Endothelial cell of umbilical vein (primary cell): ENCODE results near the gene CACNA1B. TPM values are rescaled to one million over a fixed set of nuclear protein-coding genes. Genes with fewer than 3 reads are reported as not detected.
"Not testable (repeated sequence)": the region's sequence is repeated elsewhere in the genome, so short reads cannot be mapped to it uniquely, and the experiment has no call there.

ENCODE experiments used
- BruUV-seq: library from RNA; stranded (reverse); fragments of 400-500 nt; replicated peaks from 2 replicates; lab custom pipeline; 2021; lab: Mats Ljungman, UMichigan
- CTCF ChIA-PET: fragments of 300-600, 350-600 bp; sonication (Branson Sonifier 250); formaldehyde crosslinking; loops from one replicate; lab custom pipeline; 2021; ENCODE audit warnings: antibody characterized with exemption, inconsistent platforms; lab: Charles Lee
- POLR2A ChIA-PET: fragments of 300-600, 350-600 bp; sonication (Branson Sonifier 250); formaldehyde crosslinking; loops from one replicate; lab custom pipeline; 2021; ENCODE audit warnings: antibody characterized with exemption, inconsistent platforms; lab: Charles Lee
- DNase-seq: peaks from one replicate; pipeline ENCODE4 v3.0.0-alpha.2; 2011; ENCODE audit warnings: low read depth, low spot score
- FAIRE-seq: peaks from 2 replicates; lab custom pipeline; 2011; peaks lifted over from hg19 to GRCh38; lab: Jason Lieb, UNC
- H2AFZ ChIP-seq: 2 replicates; pipeline ENCODE4 v1.6.0; 2012; ENCODE audit warnings: low read depth, low read length, control low read depth, inconsistent platforms
- H3K27ac ChIP-seq: 2 replicates; pipeline ENCODE4 v1.5.1; 2011; ENCODE audit warnings: low read depth, mild to moderate bottlenecking, control low read depth, low read length, moderate library complexity; ENCODE audit not compliant: insufficient read depth
- H3K27me3 ChIP-seq, 2 experiments: 2 replicates each; pipeline versions ENCODE4 v1.6.0 to v1.6.1; 2011; ENCODE audit warnings: low read length in 2 of 2, mixed read lengths in 1 of 2; ENCODE audit not compliant: control insufficient read depth in 2 of 2, insufficient read depth in 2 of 2
- H3K36me3 ChIP-seq, 2 experiments: 2 replicates in 1 of 2; 3 replicates in 1 of 2; pipeline ENCODE4 v1.5.1; 2011; ENCODE audit warnings: low read length in 2 of 2, mild to moderate bottlenecking in 1 of 2, moderate library complexity in 1 of 2; ENCODE audit not compliant: control insufficient read depth in 2 of 2, insufficient read depth in 2 of 2; ENCODE audit errors: extremely low read depth in 1 of 2
- H3K4me1 ChIP-seq: 3 replicates; pipeline ENCODE4 v1.5.1; 2011; ENCODE audit warnings: mild to moderate bottlenecking, low read length; ENCODE audit not compliant: control insufficient read depth, insufficient read depth; ENCODE audit errors: extremely low read depth
- H3K4me2 ChIP-seq: 2 replicates; pipeline ENCODE4 v1.6.1; 2011; ENCODE audit warnings: low read length, control low read depth, mixed read lengths; ENCODE audit not compliant: insufficient read depth
- H3K4me3 ChIP-seq, 3 experiments: fragments of 200-600 bp in 1 of 3; sonication (generic), shearing (Covaris generic) in 1 of 3; replicated peaks in 1 of 3; 2 replicates each; pipeline ENCODE4 v1.5.1; 2011 to 2016; ENCODE audit warnings: control low read depth in 3 of 3, low read length in 3 of 3, mild to moderate bottlenecking in 2 of 3, inconsistent platforms in 1 of 3, low read depth in 1 of 3, moderate library complexity in 1 of 3; ENCODE audit not compliant: insufficient read depth in 1 of 3
- H3K79me2 ChIP-seq: 2 replicates; pipeline ENCODE4 v1.6.0; 2012; ENCODE audit warnings: low read length, inconsistent platforms; ENCODE audit not compliant: control insufficient read depth, insufficient read depth
- H3K9ac ChIP-seq: replicated peaks from 2 replicates; pipeline ENCODE3; 2011; ENCODE audit warnings: low read length, control low read depth; ENCODE audit not compliant: insufficient read depth; ENCODE audit errors: extremely low read depth
- H3K9me1 ChIP-seq: replicated peaks from 3 replicates; pipeline ENCODE4 v1.6.0; 2011; ENCODE audit warnings: mild to moderate bottlenecking, low read length; ENCODE audit not compliant: control insufficient read depth, insufficient read depth; ENCODE audit errors: extremely low read depth
- H3K9me3 ChIP-seq: replicated peaks from 2 replicates; pipeline ENCODE4 v1.5.1; 2012; ENCODE audit warnings: low read length, inconsistent platforms; ENCODE audit not compliant: control insufficient read depth, insufficient read depth
- H4K20me1 ChIP-seq: replicated peaks from 2 replicates; pipeline ENCODE3; 2011; ENCODE audit warnings: mild to moderate bottlenecking, low read length; ENCODE audit not compliant: control insufficient read depth, insufficient read depth; ENCODE audit errors: extremely low read depth
- CTCF ChIP-seq, 2 donors: IDR thresholded peaks; 1 replicate in 1 of 2; 2 replicates in 1 of 2; pipeline ENCODE4 v1.5.1; 2011; ENCODE audit warnings: low read length in 2 of 2, mild to moderate bottlenecking in 2 of 2, moderate library complexity in 2 of 2, control low read depth in 1 of 2, inconsistent platforms in 1 of 2, low read depth in 1 of 2; ENCODE audit not compliant: insufficient read depth in 1 of 2; ENCODE audit errors: extremely low read depth in 1 of 2
- EZH2 ChIP-seq: IDR thresholded peaks from 2 replicates; pipeline ENCODE4 v1.6.1; 2012; ENCODE audit warnings: borderline replicate concordance, low read depth, mild to moderate bottlenecking, moderate library complexity, low read length, inconsistent platforms; ENCODE audit not compliant: severe bottlenecking
- FOS ChIP-seq: IDR thresholded peaks from 2 replicates; pipeline ENCODE4 v1.6.1; 2011; ENCODE audit warnings: mild to moderate bottlenecking, low read length, moderate library complexity, borderline replicate concordance; ENCODE audit not compliant: insufficient read depth
- GATA2 ChIP-seq: IDR thresholded peaks from 2 replicates; pipeline ENCODE4 v1.7.0; 2011; ENCODE audit warnings: low read depth, mild to moderate bottlenecking, moderate library complexity, mixed read lengths, low read length; ENCODE audit not compliant: insufficient read length, insufficient read depth
- JUN ChIP-seq: IDR thresholded peaks from 2 replicates; pipeline ENCODE4 v1.6.1; 2011; ENCODE audit warnings: borderline replicate concordance, low read depth; ENCODE audit not compliant: insufficient read length, insufficient read depth
- MAX ChIP-seq: IDR thresholded peaks from 2 replicates; pipeline ENCODE4 v1.6.1; 2011; ENCODE audit not compliant: insufficient read depth, insufficient read length
- MYC ChIP-seq: IDR thresholded peaks from one replicate; pipeline ENCODE4 v1.6.1; 2011; ENCODE audit warnings: mild to moderate bottlenecking, low read depth, low read length
- POLR2A ChIP-seq: IDR thresholded peaks from 2 replicates; pipeline ENCODE4 v1.6.1; 2012; ENCODE audit warnings: low read depth, mild to moderate bottlenecking, control low read depth, low read length
- POLR2AphosphoS5 ChIP-seq: IDR thresholded peaks from 2 replicates; pipeline ENCODE4 v1.6.1; 2012; ENCODE audit warnings: low read depth, mild to moderate bottlenecking, control low read depth, low read length, moderate library complexity; ENCODE audit not compliant: insufficient read depth
- dilution Hi-C: fragments of 300-500 bp; cut with MboI; formaldehyde crosslinking; loops from one replicate; pipeline ENCODE4 v1.15.0; 2019; ENCODE audit warnings: low sequenced_read_pairs; ENCODE audit not compliant: extremely low pct_ligation_motif_present
- intact Hi-C: fragments of 100-400 bp; cut with micrococcal nuclease; formaldehyde crosslinking; loops from one replicate; pipeline ENCODE4 v1.10.0; 2022
- polyA plus RNA-seq, 4 experiments: library from polyadenylated mRNA; depleted of rRNA in 3 of 4; stranded (reverse) in 3 of 4; unstranded in 1 of 4; fragments of >200 nt; gene quantifications; 2 replicates each; pipeline versions ENCODE4 v1.2.1 to v1.2.3, GENCODE V29; 2011 to 2012; ENCODE audit warnings: missing spikeins in 1 of 4
- total RNA-seq: library from RNA; stranded (reverse); gene quantifications from 2 replicates; pipeline ENCODE4 v1.2.3, GENCODE V29; 2021

CACNA1B gene
- total and polyA plus RNA-seq, 2 donors (not counting 3 experiments of a cell fraction or from before 2014, with no cell fraction given): 0.11 to 0.41 TPM

GRCh38 chr9:138017200-138017599 lies 139.6 kb downstream of the CACNA1B start:
- intact Hi-C loops (no loop called here), dilution Hi-C loops (no loop called here)
- Histone ChIP-seq H3K4me3 (no peak overlapping the region), H3K27me3 (peaks cover 0 to 1% of the 10 kb centered on the region in 2 experiments), H3K9me3 (no peaks in the 10 kb centered on the region), H3K9ac (no peak overlapping the region), H4K20me1 (no peaks in the 10 kb centered on the region), H3K79me2 (no peaks in the 10 kb centered on the region), H2AFZ (no peak overlapping the region), H3K27ac (no peak overlapping the region), H3K9me1 (no peaks in the 10 kb centered on the region), H3K4me2 (no peak overlapping the region), H3K36me3 (no peaks in the 10 kb centered on the region), H3K4me1 (no peaks in the 10 kb centered on the region)
- no TSS peak for BruUV-seq
- no peak for TF ChIP-seq CTCF (IDR thresholded peaks at IDR 0.05; ENCODE audit: extremely low read depth in 1 of 2, insufficient read depth in 1 of 2, low read depth in 1 of 2, low read length in 2 of 2)
- no peak for TF ChIP-seq POLR2AphosphoS5
- no peak for TF ChIP-seq POLR2A
- no peak for TF ChIP-seq JUN
- no peak for TF ChIP-seq MAX
- TF ChIP-seq EZH2: no peak
- TF ChIP-seq FOS: no peak
- TF ChIP-seq GATA2: no peak
- TF ChIP-seq MYC: no peak
- CTCF ChIA-PET: no interaction called here
- DNase-seq: no peak
- POLR2A ChIA-PET: no interaction called here
- FAIRE-seq: no peak

GRCh38 chr9:138019514-138019913 lies 141.9 kb downstream of the CACNA1B start:
- H3K9me3 ChIP-seq, H2AFZ ChIP-seq, H3K4me2 ChIP-seq, H3K79me2 ChIP-seq, H3K36me3 ChIP-seq, H4K20me1 ChIP-seq, DNase-seq, FAIRE-seq, POLR2A ChIA-PET, dilution Hi-C loops, H3K9me1 ChIP-seq, H3K9ac ChIP-seq, BruUV-seq, CTCF ChIA-PET, H3K4me1 ChIP-seq, H3K27ac ChIP-seq, intact Hi-C loops, H3K4me3 ChIP-seq: not testable (repeated sequence)
- peaks cover 10 to 12% of the 10 kb centered on the region in 2 experiments for H3K27me3 ChIP-seq
